HEK293 (cell line): Measurements from ENCODE around the gene HSF2BP.

Experiments used
- ELK4 ChIP-seq: IDR thresholded peaks from 2 replicates; pipeline ENCODE4 v1.6.1; 2011; ENCODE audit warnings: mild to moderate bottlenecking, low read depth, low read length, borderline replicate concordance
- GFI1B ChIP-seq: fragments of 450-650 bp; formaldehyde crosslinking; IDR thresholded peaks from 2 replicates; pipeline ENCODE4 v1.5.1; 2016; ENCODE audit warnings: missing biosample characterization, missing genetic modification characterization
- ZBTB10 ChIP-seq: fragments of 450-650 bp; formaldehyde crosslinking; IDR thresholded peaks from 2 replicates; pipeline ENCODE4 v1.5.1; 2016; ENCODE audit warnings: missing biosample characterization, missing genetic modification characterization
- ZNF302 ChIP-seq: fragments of 450-650 bp; formaldehyde crosslinking; IDR thresholded peaks from 2 replicates; pipeline ENCODE4 v1.5.1; 2016; ENCODE audit warnings: missing biosample characterization, missing genetic modification characterization, low read depth
- ZNF792 ChIP-seq: fragments of 450-650 bp; formaldehyde crosslinking; IDR thresholded peaks from 2 replicates; pipeline ENCODE4 v1.5.1; 2016; ENCODE audit warnings: missing biosample characterization, missing genetic modification characterization

GRCh38 chr21:43664358-43664757, 5.1 kb upstream of the HSF2BP start:
- TF ChIP-seq ZNF302 = no peak
- no peak for TF ChIP-seq ZNF792 (tag by site-specific recombination)
- no peak for TF ChIP-seq ELK4
- TF ChIP-seq ZBTB10 (tag by site-specific recombination) = no peak
- no peak for TF ChIP-seq GFI1B (tag by site-specific recombination)
